Testis (tissue), 2 donors: ENCODE measurements around the gene PFN3.

Experiments used
- CTCF ChIP-seq, 3 experiments: fragments of 450-650 bp in 2 of 3; fragments of 200-600 bp in 1 of 3; sonication (generic) in 1 of 3; IDR thresholded peaks; one replicate each; pipeline ENCODE4 v1.5.1; 2016 to 2019; ENCODE audit warnings: antibody characterized with exemption in 3 of 3, mild to moderate bottlenecking in 2 of 3, moderate library complexity in 1 of 3
- POLR2A ChIP-seq: fragments of 450-650 bp; IDR thresholded peaks from one replicate; pipeline ENCODE4 v1.6.1; 2017; ENCODE audit warnings: antibody characterized with exemption, mild to moderate bottlenecking, moderate library complexity

GRCh38 chr5:177361418-177362291 lies 38.8 kb downstream of the PFN3 start:
- no peak for TF ChIP-seq CTCF (IDR thresholded peaks at IDR 0.05)
- TF ChIP-seq POLR2A: no peak
